ENCODE results near the gene CFAP20DC. TPM values are rescaled to one million over a fixed set of nuclear protein-coding genes. Genes with fewer than 3 reads are reported as not detected.
A peak's percentile ranks its signal among the peaks of the same experiment; 100 is the strongest.

CFAP20DC gene
- total RNA-seq, 1 experiment from 2014 or later, result 1.1 TPM

GRCh38 chr3:58725326-58725853 lies 324.4 kb downstream of the CFAP20DC start:
- ChIA-PET CTCF (no interaction called here), POLR2A (no interaction called here)
- H3K36me3 Mint-ChIP-seq (ENCODE audit: insufficient read depth, unreplicated experiment), result no peaks in the 10 kb centered on the region
- no TSS peak for BruUV-seq (replicated peaks)
- no peaks in the 10 kb centered on the region for H3K27me3 Mint-ChIP-seq (ENCODE audit: insufficient read depth, unreplicated experiment)
- intact Hi-C loops (cut with micrococcal nuclease), result no loop called here
- H3K9me3 Mint-ChIP-seq (ENCODE audit: unreplicated experiment), result no peaks in the 10 kb centered on the region
- H3K4me3 Mint-ChIP-seq (ENCODE audit: unreplicated experiment), result no peak overlapping the region
- TF ChIP-seq, protein P1, sequence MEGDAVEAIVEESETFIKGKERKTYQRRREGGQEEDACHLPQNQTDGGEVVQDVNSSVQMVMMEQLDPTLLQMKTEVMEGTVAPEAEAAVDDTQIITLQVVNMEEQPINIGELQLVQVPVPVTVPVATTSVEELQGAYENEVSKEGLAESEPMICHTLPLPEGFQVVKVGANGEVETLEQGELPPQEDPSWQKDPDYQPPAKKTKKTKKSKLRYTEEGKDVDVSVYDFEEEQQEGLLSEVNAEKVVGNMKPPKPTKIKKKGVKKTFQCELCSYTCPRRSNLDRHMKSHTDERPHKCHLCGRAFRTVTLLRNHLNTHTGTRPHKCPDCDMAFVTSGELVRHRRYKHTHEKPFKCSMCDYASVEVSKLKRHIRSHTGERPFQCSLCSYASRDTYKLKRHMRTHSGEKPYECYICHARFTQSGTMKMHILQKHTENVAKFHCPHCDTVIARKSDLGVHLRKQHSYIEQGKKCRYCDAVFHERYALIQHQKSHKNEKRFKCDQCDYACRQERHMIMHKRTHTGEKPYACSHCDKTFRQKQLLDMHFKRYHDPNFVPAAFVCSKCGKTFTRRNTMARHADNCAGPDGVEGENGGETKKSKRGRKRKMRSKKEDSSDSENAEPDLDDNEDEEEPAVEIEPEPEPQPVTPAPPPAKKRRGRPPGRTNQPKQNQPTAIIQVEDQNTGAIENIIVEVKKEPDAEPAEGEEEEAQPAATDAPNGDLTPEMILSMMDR (IDR thresholded peaks at IDR 0.05; ENCODE audit: unreplicated experiment), result no peak
- H3K4me1 Mint-ChIP-seq (ENCODE audit: insufficient read depth, unreplicated experiment), result no peaks in the 10 kb centered on the region
- DNase-seq (ENCODE audit: unreplicated experiment), result no peak
- no peak overlapping the region for H3K27ac Mint-ChIP-seq (ENCODE audit: low read depth, unreplicated experiment)

DNA sequence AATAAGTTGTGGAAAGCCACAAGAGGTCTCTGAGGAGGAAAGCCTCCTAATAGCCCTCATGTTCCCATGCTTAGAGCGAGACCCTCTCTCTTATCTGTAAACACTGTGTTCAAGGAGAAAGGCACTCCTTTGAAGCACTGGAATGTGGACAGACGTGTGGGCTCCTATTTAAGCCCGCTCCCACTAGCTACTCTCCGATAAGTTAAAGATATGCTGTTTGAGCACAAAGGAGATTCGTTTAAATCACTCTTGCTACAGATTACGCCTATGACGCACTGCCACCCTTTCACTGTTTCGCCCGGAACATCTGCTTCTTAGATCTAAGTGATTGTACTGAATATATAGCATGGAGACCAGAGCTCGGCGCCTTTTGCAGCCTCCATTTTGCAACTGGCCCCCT lies 325.5 kb downstream of the CFAP20DC start:
- Mint-ChIP-seq H3K4me3 (ENCODE audit: unreplicated experiment) (no peak overlapping the region), H3K9me3 (ENCODE audit: unreplicated experiment) (no peaks in the 10 kb centered on the region), H3K36me3 (ENCODE audit: insufficient read depth, unreplicated experiment) (no peaks in the 10 kb centered on the region), H3K4me1 (ENCODE audit: insufficient read depth, unreplicated experiment) (no peaks in the 10 kb centered on the region), H3K27me3 (ENCODE audit: insufficient read depth, unreplicated experiment) (no peaks in the 10 kb centered on the region), H3K27ac (ENCODE audit: low read depth, unreplicated experiment) (no peak overlapping the region)
- CTCF ChIA-PET, result no interaction called here
- intact Hi-C loops (cut with micrococcal nuclease), result no loop called here
- BruUV-seq (replicated peaks), result no TSS peak
- POLR2A ChIA-PET, result no interaction called here
- TF ChIP-seq, protein P1 (IDR thresholded peaks at IDR 0.05; ENCODE audit: unreplicated experiment), result no peak
- no peak for DNase-seq (ENCODE audit: unreplicated experiment)

DNA sequence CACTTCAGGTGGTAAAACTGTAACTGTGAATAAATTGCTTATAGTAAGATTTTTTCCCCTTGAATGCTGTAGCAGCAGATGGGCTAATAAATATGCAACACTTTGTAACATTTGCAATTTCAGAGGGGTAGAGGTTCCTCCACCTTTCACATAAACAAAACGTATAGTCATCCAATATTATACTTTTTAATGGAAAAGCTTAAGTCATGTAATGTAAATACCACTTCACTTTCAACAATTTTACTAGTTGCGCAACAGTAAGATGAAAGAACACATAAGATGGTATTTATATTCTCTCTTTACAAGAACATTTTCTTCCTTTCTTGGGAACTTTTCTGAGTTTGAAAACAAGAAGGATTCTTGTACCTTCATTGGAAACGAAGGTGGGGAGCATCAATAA lies 326.7 kb downstream of the CFAP20DC start:
- peak; percentile 5 for DNase-seq (ENCODE audit: unreplicated experiment)
- Mint-ChIP-seq H3K36me3 (ENCODE audit: insufficient read depth, unreplicated experiment) (no peaks in the 10 kb centered on the region), H3K27me3 (ENCODE audit: insufficient read depth, unreplicated experiment) (no peaks in the 10 kb centered on the region), H3K9me3 (ENCODE audit: unreplicated experiment) (no peaks in the 10 kb centered on the region), H3K4me3 (ENCODE audit: unreplicated experiment) (no peak overlapping the region), H3K27ac (ENCODE audit: low read depth, unreplicated experiment) (no peak overlapping the region), H3K4me1 (ENCODE audit: insufficient read depth, unreplicated experiment) (no peaks in the 10 kb centered on the region)
- ChIA-PET CTCF (interaction anchor here (0.7 kb wide), 1 partner anchor 736 kb away, joined by 3 read pairs; no protein-coding TSS in a partner anchor), POLR2A (no interaction called here)
- TF ChIP-seq, protein P1 (IDR thresholded peaks at IDR 0.05; ENCODE audit: unreplicated experiment), result no peak
- intact Hi-C loops (cut with micrococcal nuclease), result no loop called here
- BruUV-seq (replicated peaks), result no TSS peak

- H3K27ac Mint-ChIP-seq (ENCODE audit: low read depth, unreplicated experiment), result no peak overlapping the region
- intact Hi-C loops (cut with micrococcal nuclease), result no loop called here
- no peaks in the 10 kb centered on the region for H3K27me3 Mint-ChIP-seq (ENCODE audit: insufficient read depth, unreplicated experiment)
- DNase-seq (ENCODE audit: unreplicated experiment), result no peak
- H3K4me1 Mint-ChIP-seq (ENCODE audit: insufficient read depth, unreplicated experiment), result no peaks in the 10 kb centered on the region
- ChIA-PET POLR2A (no interaction called here), CTCF (no interaction called here)
- no TSS peak for BruUV-seq (replicated peaks)
- no peaks in the 10 kb centered on the region for H3K36me3 Mint-ChIP-seq (ENCODE audit: insufficient read depth, unreplicated experiment)
- H3K9me3 Mint-ChIP-seq (ENCODE audit: unreplicated experiment), result no peaks in the 10 kb centered on the region
- TF ChIP-seq, protein P1 (IDR thresholded peaks at IDR 0.05; ENCODE audit: unreplicated experiment), result no peak
- H3K4me3 Mint-ChIP-seq (ENCODE audit: unreplicated experiment), result no peak overlapping the region
These were observed 327.3 kb downstream of the CFAP20DC start for GRCh38 chr3:58722561-58722960.

Measured in MCF 10A (cell line).